OCI-LY1 (cell line): Measurements from ENCODE around the gene MYO16.

Experiments used
- H2AFZ ChIP-seq: fragments of 200-600 bp; sonication (generic), shearing (Covaris generic); 2 replicates; pipeline ENCODE4 v1.6.0; 2014; ENCODE audit warnings: antibody characterized with exemption, mild to moderate bottlenecking, low read length
- H3F3A ChIP-seq: fragments of 200-600 bp; sonication (generic), shearing (Covaris generic); 2 replicates; pipeline ENCODE4 v1.6.0; 2014; ENCODE audit warnings: mild to moderate bottlenecking, antibody characterized with exemption, low read length, moderate library complexity; ENCODE audit not compliant: insufficient read depth
- H3K27ac ChIP-seq: fragments of 200-600 bp; sonication (generic); 2 replicates; pipeline ENCODE4 v1.5.1; 2014; ENCODE audit warnings: low read length, mixed run types, mild to moderate bottlenecking, low read depth; ENCODE audit not compliant: poor library complexity, severe bottlenecking
- H3K27me3 ChIP-seq: fragments of 200-600 bp; sonication (generic); 2 replicates; pipeline ENCODE4 v1.6.0; 2014; ENCODE audit warnings: antibody characterized with exemption, mild to moderate bottlenecking, low read length, moderate library complexity; ENCODE audit not compliant: insufficient read depth
- H3K36me3 ChIP-seq: fragments of 200-600 bp; sonication (generic); 2 replicates; pipeline ENCODE4 v1.6.1; 2014; ENCODE audit warnings: mild to moderate bottlenecking, antibody characterized with exemption, low read length, moderate library complexity, mixed read lengths; ENCODE audit not compliant: insufficient read depth
- H3K4me1 ChIP-seq: fragments of 200-600 bp; sonication (generic); 2 replicates; pipeline ENCODE4 v1.5.1; 2014; ENCODE audit warnings: mild to moderate bottlenecking, low read length, moderate library complexity; ENCODE audit not compliant: insufficient read depth, severe bottlenecking
- H3K4me2 ChIP-seq: fragments of 200-600 bp; sonication (generic), shearing (Covaris generic); 2 replicates; pipeline ENCODE4 v1.6.1; 2014; ENCODE audit warnings: low read length
- H3K4me3 ChIP-seq: fragments of 200-600 bp; sonication (generic); 2 replicates; pipeline ENCODE4 v1.5.1; 2014; ENCODE audit warnings: low read length, low read depth, mild to moderate bottlenecking, mixed read lengths; ENCODE audit not compliant: poor library complexity, severe bottlenecking
- H3K79me2 ChIP-seq: fragments of 200-600 bp; shearing (Covaris generic); 2 replicates; pipeline ENCODE4 v1.6.1; 2016; ENCODE audit warnings: mixed run types, low read length, mixed read lengths; ENCODE audit not compliant: insufficient read depth
- H3K9ac ChIP-seq: fragments of 200-600 bp; sonication (generic), shearing (Covaris generic); 2 replicates; pipeline ENCODE4 v1.6.1; 2014; ENCODE audit warnings: mild to moderate bottlenecking, low read length, mixed read lengths
- H3K9me2 ChIP-seq: fragments of 200-600 bp; sonication (generic), shearing (Covaris generic); 2 replicates; pipeline ENCODE4 v1.6.1; 2014; ENCODE audit warnings: low read depth, mild to moderate bottlenecking, low read length, mixed read lengths
- H3K9me3 ChIP-seq: fragments of 200-600 bp; shearing (Covaris generic); 2 replicates; pipeline ENCODE4 v1.6.1; 2014; ENCODE audit warnings: low read length, mixed read lengths
- H4K20me1 ChIP-seq: fragments of 200-600 bp; sonication (generic), shearing (Covaris generic); 2 replicates; pipeline ENCODE4 v1.6.0; 2016; ENCODE audit warnings: mild to moderate bottlenecking, low read length; ENCODE audit not compliant: insufficient read depth
- EZH2 ChIP-seq: fragments of 200-600 bp; sonication (generic), shearing (Covaris generic); IDR thresholded peaks from 2 replicates; pipeline ENCODE4 v1.8.0; 2017; ENCODE audit warnings: borderline replicate concordance, mixed run types, mild to moderate bottlenecking, antibody characterized with exemption, low read length, moderate library complexity, mixed read lengths
- TF ChIP-seq, protein P1 (sequence below): fragments of 200-600 bp; sonication (generic), shearing (Covaris generic); IDR thresholded peaks from 2 replicates; pipeline ENCODE4 v1.5.1; 2017; ENCODE audit warnings: mild to moderate bottlenecking, antibody characterized with exemption, low read length, moderate library complexity, mixed read lengths

The MYO16 gene

DNA sequence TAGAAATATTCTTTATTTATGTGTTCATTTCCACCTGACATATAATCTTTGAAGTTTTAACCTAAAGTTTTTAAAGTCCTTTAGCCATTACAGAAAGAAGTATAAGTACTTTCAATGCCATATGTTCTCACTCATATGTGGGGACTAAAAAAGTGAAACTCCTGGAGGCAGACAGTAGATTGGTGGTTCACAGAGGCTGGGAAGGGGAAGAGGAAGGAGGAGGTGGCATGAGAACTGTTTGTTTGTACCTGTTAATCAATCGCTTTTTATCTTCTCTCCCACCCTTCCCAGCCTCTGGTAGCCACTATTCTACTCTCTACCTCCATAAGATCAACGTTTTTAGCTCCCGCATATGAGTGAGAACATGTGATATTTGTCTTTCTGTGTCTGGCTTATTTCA, 131.1 kb downstream of the MYO16 start:
- no peak overlapping the region for H2AFZ ChIP-seq
- H3K9ac ChIP-seq: no peak overlapping the region
- TF ChIP-seq EZH2: no peak
- TF ChIP-seq, protein P1, sequence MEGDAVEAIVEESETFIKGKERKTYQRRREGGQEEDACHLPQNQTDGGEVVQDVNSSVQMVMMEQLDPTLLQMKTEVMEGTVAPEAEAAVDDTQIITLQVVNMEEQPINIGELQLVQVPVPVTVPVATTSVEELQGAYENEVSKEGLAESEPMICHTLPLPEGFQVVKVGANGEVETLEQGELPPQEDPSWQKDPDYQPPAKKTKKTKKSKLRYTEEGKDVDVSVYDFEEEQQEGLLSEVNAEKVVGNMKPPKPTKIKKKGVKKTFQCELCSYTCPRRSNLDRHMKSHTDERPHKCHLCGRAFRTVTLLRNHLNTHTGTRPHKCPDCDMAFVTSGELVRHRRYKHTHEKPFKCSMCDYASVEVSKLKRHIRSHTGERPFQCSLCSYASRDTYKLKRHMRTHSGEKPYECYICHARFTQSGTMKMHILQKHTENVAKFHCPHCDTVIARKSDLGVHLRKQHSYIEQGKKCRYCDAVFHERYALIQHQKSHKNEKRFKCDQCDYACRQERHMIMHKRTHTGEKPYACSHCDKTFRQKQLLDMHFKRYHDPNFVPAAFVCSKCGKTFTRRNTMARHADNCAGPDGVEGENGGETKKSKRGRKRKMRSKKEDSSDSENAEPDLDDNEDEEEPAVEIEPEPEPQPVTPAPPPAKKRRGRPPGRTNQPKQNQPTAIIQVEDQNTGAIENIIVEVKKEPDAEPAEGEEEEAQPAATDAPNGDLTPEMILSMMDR: no peak
- H3F3A ChIP-seq: no peaks in the 10 kb centered on the region
- H3K9me3 ChIP-seq: no peaks in the 10 kb centered on the region
- H3K4me2 ChIP-seq: no peak overlapping the region
- H3K36me3 ChIP-seq: no peaks in the 10 kb centered on the region
- no peaks in the 10 kb centered on the region; the same call in 1 of the 2 replicates for H4K20me1 ChIP-seq
- H3K9me2 ChIP-seq: no peaks in the 10 kb centered on the region
- no peak overlapping the region for H3K27ac ChIP-seq
- no peaks in the 10 kb centered on the region; the same call in 1 of the 2 replicates for H3K27me3 ChIP-seq
- H3K79me2 ChIP-seq: no peaks in the 10 kb centered on the region
- H3K4me3 ChIP-seq: no peak overlapping the region
- H3K4me1 ChIP-seq: no peaks in the 10 kb centered on the region

DNA sequence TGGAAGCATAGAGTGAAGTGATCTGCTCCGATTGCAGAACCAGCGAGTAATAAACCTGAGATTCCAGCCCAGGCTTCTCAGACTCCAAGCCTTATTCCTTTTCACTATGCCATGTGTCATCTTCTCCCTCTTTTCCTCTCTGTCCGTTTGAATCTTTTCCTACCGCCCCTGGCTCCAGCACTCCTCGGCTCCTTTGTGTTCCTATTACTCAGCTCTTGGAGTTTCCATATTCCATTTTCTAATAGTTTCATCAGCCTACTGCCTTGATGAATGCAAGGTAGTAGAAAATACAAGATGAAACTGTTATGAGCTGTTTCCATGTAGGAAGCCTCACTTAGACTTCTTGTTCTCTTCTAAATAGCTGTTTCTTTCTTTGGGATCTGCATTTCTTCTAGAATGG, 138.6 kb downstream of the MYO16 start:
- TF ChIP-seq, protein P1: no peak
- TF ChIP-seq EZH2: no peak
- H4K20me1 ChIP-seq: no peaks in the 10 kb centered on the region
- H3K27ac ChIP-seq: no peak overlapping the region
- H3K9me3 ChIP-seq: no peaks in the 10 kb centered on the region
- H3K4me2 ChIP-seq: no peak overlapping the region
- H3K4me3 ChIP-seq: no peak overlapping the region
- H3K9ac ChIP-seq: no peak overlapping the region
- H3K36me3 ChIP-seq: no peaks in the 10 kb centered on the region
- no peak overlapping the region for H2AFZ ChIP-seq
- no peaks in the 10 kb centered on the region; the same call in 1 of the 2 replicates for H3K27me3 ChIP-seq
- no peaks in the 10 kb centered on the region for H3K4me1 ChIP-seq
- H3F3A ChIP-seq: no peaks in the 10 kb centered on the region
- no peaks in the 10 kb centered on the region for H3K9me2 ChIP-seq
- no peaks in the 10 kb centered on the region for H3K79me2 ChIP-seq

DNA sequence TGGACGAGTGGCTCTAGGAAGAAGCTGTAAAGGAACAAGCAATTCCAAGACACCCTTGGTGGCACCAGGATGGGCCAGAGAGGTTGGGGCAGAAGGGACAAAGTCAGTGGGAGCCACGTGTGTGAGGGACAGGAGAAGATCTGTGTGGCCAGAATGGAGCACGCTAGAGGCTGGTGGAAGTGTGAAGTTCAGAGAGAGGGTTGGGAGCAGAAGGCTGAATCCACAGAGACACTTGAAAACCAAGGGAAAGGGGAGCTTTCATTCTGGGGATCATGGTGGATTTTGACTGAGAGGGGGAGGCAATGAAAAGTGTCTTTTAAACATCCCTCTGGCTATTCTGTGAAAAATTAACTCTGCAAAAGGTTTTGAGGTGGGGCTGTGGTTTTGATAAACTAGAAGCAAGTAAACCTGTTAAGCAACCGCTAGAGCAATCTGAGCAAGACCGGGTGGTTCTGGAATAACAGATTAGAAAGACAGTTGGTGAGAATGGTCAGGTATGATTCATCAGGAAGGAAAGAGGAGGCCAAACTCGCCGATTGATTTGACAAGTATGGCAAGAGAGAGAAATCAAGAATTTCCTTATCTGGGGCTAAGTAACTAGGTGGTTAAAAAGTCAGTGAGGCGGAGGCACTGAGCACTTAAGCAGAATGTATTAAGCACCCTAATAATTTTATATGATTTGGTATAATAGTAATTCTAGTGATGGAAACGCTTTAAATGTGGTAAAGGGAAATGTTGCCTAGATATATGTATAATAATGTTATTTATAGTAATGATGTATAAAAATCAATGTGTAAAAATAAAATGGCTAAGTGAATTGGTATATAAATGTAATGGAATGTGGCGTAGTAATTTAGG, 140.0 kb downstream of the MYO16 start:
- Histone ChIP-seq H2AFZ (no peak overlapping the region), H3K4me2 (no peak overlapping the region), H3K36me3 (no peaks in the 10 kb centered on the region), H3K9me2 (no peaks in the 10 kb centered on the region), H3K9ac (no peak overlapping the region), H3K79me2 (no peaks in the 10 kb centered on the region), H3K27me3 (no peaks in the 10 kb centered on the region), H3K27ac (no peak overlapping the region), H3K4me1 (no peaks in the 10 kb centered on the region), H3K4me3 (no peak overlapping the region), H3K9me3 (no peaks in the 10 kb centered on the region), H3F3A (no peaks in the 10 kb centered on the region), H4K20me1 (no peaks in the 10 kb centered on the region)
- TF ChIP-seq, protein P1: no peak
- no peak for TF ChIP-seq EZH2
